Measurements from ENCODE around the gene CDSN.
"Not testable (repeated sequence)": the region's sequence is repeated elsewhere in the genome, so short reads cannot be mapped to it uniquely, and the experiment has no call there.

CDSN gene

GRCh38 chr6:31086788-31087440, 33.3 kb downstream of the CDSN start:
- no peak for DNase-seq (ENCODE audit: low read depth in 3 of 3)

- DNase-seq (ENCODE audit: low read depth in 3 of 3): no peak
Observed at GRCh38 chr6:31083742-31084354, 36.4 kb downstream of the CDSN start.

- no peak for DNase-seq (ENCODE audit: low read depth in 3 of 3)
Observed at GRCh38 chr6:31081872-31082271, 38.4 kb downstream of the CDSN start.

- peak; percentile 29 to 58 (median 48) for DNase-seq (ENCODE audit: low read depth in 3 of 3)
Observed at GRCh38 chr6:31079656-31080261, 40.5 kb downstream of the CDSN start.

GRCh38 chr6:31076611-31077010, 43.6 kb downstream of the CDSN start:
- no peak for DNase-seq (ENCODE audit: low read depth in 3 of 3)

- no peak for DNase-seq (ENCODE audit: low read depth in 3 of 3)
Observed at GRCh38 chr6:31075528-31075927, 44.7 kb downstream of the CDSN start.

- DNase-seq (ENCODE audit: low read depth in 3 of 3): no peak
Observed at GRCh38 chr6:31074401-31074800, 45.8 kb downstream of the CDSN start.

GRCh38 chr6:31070711-31071197, 49.5 kb downstream of the CDSN start:
- DNase-seq (ENCODE audit: low read depth in 3 of 3): no peak

- DNase-seq (ENCODE audit: low read depth in 3 of 3): peak; percentile 35 to 60 (median 43)
Observed at GRCh38 chr6:31068669-31069340, 51.4 kb downstream of the CDSN start.

- DNase-seq (ENCODE audit: low read depth in 3 of 3): not testable (repeated sequence)
Observed at GRCh38 chr6:31067891-31068668, 52.2 kb downstream of the CDSN start.

- not testable (repeated sequence) for DNase-seq (ENCODE audit: low read depth in 3 of 3)
Observed at GRCh38 chr6:31067028-31067427, 53.2 kb downstream of the CDSN start.

GRCh38 chr6:31065556-31065955, 54.7 kb downstream of the CDSN start:
- no peak for DNase-seq (ENCODE audit: low read depth in 3 of 3)
